HG03558 (cell line): ENCODE results near the gene MFSD8.
A peak's percentile ranks its signal among the peaks of the same experiment; 100 is the strongest.
"Not testable (repeated sequence)": the region's sequence is repeated elsewhere in the genome, so short reads cannot be mapped to it uniquely, and the experiment has no call there.

ENCODE experiments used
- ATAC-seq: cut with Tn5 transposase; IDR thresholded peaks from one replicate; pipeline ENCODE4 v1.9.1; 2021; ENCODE audit warnings: moderate number of reproducible peaks; ENCODE audit not compliant: unreplicated experiment; ENCODE audit errors: extremely low read depth

Gene MFSD8

DNA sequence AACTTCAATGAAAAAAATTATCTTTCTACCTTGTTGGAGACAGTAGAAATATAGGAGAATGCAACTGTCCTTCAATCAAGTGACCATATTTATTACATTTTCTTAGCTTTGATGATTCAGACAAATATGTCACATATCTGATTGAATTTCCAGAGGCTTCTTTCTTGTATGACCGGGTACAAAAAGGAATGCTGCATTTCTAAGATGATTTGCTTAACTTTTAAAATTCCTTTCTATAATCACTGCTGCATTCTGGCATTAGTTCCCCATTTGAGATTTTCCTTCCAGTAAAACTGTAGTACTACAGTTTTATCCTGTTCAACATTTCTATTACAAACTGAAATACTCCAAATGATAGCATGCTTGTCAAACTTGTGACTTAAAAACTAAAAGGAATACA lies 5.2 kb downstream of the MFSD8 start:
- ATAC-seq: no peak

DNA sequence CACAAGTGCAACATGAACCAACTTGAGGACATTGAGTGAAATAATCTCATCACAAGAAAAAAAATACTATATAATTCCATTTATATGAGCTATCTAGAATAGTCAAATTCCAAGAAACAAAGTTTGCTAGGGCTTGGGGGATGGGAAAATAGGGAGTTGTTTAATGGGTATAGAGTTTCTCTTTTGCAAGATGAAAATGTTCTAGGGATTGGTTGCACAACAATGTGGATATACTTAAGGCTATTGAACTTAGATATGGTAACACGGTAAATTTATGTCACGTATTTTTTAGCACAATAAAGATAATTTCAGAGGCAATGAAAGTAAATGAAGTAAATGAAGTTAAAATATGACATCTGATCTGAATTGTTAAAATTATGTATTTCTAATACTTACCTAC lies 7.9 kb downstream of the MFSD8 start:
- no peak for ATAC-seq

DNA sequence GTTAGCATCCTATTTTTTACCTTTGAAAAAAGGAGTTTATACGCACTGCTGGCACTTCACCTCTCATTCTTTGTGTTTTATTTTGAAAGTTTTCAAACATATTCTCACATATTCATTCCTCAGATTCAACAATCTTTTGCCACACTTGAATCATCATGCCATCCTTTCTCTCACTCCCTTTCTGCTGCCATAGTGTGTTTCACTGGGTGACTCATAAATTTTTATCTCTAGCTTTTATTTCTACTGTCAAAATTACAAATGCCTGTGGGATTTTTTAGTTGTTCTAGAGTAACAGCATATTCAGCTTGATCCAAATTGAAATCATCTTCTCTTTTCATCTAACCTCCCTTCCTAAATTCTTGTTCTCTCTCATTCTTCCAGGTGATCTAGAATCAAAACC lies 28.0 kb downstream of the MFSD8 start:
- ATAC-seq: no peak

DNA sequence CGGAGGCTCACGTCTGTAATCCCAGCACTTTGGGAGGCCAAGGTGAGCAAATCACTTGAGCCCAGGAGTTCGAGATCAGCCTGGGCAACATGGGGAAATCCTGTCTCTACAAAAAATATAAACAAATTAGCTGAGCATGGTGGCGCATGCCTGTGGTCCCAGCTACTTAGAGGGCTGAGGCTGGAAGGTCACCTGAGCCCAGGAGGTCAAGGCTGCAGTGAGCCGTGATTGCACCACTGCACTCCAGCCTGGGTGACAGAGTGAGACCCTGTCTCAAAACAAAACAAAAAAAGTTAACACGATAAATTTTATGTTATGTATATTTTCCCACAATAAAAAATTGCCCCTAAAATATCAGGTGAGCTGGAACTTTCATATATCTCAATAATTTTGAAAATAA lies 33.1 kb downstream of the MFSD8 start:
- not testable (repeated sequence) for ATAC-seq

DNA sequence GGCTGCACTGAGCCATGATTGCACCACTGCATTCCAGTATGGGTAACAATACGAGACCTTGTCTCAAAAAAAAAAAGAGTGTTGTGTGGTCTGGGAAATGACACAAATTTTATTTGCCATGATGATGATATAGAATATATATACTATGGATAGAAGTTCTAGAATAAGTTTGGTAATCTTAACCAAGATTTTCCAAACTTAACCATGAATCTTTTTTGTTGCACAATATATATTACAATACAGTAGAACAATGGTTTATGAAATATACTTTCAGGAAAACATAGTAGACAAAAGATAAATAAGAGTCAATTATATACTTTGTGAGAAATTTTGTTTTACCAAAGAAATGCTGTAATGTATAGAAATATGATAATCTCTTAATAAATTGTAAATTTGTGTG lies 34.8 kb downstream of the MFSD8 start:
- no peak for ATAC-seq

DNA sequence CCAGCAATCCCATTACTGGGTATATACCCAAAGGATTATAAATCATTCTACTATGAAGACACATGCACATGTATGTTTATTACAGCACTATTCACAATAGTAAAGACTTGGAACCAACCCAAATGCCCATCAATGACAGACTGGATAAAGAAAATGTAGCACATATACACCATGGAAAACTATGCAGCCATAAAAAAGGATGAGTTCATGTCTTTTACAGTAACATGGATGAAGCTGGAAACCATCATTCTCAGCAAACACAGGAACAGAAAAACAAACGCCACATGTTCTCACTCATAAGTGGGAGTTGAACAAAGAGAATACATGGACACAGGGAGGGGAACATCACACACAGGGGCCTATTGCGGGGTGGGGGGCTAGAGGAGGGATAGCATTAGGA lies 39.3 kb downstream of the MFSD8 start:
- ATAC-seq: not testable (repeated sequence)

DNA sequence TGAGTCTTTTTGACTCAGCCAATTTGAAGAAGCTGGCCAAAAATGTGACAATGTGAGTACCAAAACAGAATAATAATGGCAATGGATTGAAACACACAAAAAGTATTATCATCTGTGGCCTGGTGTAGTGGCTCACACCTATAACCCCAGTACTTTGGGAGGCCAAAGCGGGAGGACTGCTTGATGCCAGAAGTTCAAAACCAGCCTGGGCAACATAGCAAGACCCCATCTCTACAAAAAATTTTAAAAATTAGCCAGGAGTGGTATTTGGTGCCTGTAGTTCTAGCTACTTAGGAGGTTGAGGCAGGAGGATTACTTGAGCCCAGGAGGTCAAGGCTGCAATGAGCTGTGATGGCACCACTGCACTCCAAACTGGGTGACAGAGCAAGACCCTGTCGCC lies 42.7 kb downstream of the MFSD8 start:
- no peak for ATAC-seq

DNA sequence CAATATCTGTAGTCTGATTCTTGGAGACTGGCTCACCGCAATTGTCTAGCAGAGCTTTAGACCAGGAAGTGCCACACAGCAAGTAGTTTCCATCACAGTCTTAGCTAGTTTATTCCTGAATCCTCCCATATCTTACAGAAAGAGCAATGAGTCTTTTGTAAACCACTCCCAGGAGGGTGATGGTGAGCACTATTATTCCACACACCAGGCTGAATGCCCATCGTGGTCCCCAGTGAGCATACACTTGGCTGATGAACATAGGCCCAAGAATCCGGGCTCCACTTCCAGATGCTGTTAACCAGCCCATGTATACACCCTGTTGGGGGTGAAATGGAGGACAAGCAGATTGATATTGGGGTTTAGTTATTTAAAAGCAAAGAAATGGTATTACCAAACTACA lies 44.5 kb downstream of the MFSD8 start:
- ATAC-seq: no peak

DNA sequence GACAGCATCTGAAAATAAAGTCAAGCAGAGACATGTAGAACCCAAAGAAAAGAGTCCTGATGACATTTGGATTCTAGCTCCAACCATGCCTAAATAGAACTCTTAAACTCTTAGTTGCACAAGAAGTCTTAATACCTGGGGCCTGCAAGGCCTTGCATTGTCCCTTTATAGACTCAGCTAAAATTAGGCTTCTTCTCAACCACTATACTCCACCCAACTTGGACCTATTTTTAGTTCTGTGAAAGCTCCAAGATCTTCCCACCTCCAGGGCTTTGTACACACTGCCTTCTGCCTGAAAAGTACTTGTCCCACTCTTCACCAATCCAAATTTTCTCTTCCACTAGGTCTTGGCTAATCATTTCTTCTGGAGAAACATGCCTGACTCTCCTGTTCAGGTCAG lies 47.8 kb downstream of the MFSD8 start:
- no peak for ATAC-seq

DNA sequence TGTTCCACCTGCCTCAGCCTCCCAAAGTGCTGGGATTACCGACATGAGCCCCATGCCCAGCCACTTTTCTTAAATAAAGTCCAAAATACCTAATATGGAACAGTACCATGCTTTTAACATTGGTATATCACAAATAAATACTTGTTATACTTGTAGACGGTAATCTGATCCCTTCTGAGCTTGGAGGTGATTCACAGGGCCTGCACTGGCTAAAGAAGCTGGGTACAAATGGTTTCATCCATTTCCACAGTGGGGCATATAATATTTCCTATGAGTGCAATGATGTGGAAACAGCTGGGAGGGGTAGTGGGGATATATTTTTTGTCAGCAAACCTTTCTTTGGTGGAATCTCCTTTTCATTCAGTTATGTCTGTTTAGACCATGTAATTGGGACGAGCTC lies 48.5 kb downstream of the MFSD8 start:
- no peak for ATAC-seq

DNA sequence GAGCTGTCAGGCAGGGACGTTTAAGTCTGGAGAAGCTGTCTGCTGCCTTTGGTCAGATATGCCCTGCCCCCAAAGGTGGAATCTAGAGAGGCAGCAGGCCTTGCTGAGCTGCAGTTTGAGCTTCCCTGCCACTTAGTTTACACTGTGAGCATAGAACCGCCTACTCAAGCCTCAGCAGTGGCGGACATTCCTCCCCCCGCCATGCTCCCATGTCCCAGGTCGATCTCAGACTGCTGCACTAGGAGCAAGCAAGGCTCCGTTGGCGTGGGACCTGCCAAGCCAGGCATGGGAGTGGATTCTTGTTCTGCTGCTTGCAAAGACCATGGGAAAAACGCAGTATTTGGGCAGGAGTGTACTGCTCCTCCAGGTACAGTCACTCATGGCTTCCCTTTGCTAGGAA lies 59.9 kb downstream of the MFSD8 start:
- no peak for ATAC-seq

DNA sequence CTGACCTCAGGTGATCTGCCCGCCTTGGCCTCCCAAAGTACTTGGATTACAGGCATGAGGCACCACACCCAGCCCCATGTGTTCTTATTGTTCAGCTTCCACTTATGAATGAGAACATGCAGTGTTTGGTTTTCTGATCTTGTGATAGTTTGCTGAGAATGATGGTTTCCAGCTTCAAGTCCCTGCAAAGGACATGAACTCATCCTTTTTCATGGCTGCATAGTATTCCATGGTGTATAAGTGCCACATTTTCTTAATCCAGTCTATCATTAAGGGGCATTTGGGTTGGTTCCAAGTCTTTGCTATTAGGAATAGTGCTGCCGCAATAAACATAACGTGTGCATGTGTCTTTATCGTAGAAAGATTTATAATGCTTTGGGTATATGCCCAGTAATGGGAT lies 65.3 kb downstream of the MFSD8 start:
- ATAC-seq: not testable (repeated sequence)

DNA sequence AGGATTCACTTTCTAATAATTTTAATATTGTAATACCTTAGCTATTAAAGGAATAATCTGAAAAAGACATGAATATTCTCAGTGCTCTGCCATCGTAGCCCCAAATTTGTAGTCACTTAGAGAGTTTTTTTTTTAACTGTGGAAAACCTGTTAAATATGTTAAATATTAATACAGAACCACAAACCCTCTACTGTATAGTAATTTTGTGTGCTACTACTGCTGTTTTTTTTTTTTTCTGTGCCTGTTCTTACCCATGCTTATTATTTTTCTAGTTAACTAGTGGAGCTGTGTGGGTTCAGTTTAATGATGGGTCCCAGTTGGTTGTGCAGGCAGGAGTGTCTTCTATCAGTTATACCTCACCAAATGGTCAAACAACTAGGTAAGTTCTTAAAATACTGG lies 68.4 kb downstream of the MFSD8 start:
- no peak for ATAC-seq

DNA sequence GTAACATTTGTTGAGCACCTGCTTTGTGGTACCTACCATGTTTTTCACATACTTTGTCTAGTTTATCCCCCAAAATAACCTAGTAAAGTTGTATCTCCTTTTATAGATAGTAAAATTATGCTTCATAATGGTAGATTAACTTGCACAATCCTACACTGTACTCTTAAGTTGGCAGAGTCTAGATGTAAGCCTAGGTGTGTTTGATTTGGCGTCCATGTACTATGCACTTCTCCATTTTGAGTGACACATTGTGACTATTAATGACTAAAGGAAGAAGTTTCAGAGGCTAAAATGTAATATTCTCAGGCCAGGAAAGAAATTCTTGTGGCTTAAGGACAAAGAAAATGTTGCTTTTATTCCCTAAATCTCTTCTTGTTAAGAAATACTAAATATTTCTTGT lies 68.9 kb downstream of the MFSD8 start:
- ATAC-seq: no peak

DNA sequence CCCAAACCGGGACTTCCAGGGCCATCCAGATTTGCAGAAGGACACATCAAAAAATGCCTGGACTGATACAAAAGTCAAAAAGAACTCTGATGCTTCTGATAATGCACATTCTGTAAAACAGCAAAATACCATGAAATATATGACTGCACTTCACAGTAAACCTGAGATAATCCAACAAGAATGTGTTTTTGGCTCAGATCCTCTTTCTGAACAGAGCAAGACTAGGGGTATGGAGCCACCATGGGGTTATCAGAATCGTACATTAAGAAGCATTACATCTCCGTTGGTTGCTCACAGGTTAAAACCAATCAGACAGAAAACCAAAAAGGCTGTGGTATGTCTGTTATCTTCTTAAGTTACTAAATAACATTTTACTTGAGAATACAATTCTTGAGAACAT lies 75.1 kb downstream of the MFSD8 start:
- ATAC-seq: no peak

DNA sequence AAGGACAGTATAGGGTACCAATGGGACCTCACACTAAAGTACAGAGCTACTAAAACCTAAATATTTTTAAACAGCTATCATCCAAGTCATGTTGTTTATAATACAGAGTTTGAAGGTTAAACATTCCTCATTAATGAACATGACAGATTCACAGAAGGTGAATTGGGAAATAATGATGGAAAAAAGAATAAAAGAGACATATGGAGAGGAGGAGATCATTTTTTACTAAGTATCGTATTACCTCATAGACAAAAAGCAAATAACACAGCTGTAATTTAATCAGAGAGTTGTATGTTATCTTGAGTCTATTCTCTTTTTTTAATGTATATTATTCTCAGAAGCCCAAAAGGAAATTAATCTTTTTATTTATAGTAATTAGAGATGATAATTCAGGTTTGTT lies 76.4 kb downstream of the MFSD8 start:
- ATAC-seq: no peak

DNA sequence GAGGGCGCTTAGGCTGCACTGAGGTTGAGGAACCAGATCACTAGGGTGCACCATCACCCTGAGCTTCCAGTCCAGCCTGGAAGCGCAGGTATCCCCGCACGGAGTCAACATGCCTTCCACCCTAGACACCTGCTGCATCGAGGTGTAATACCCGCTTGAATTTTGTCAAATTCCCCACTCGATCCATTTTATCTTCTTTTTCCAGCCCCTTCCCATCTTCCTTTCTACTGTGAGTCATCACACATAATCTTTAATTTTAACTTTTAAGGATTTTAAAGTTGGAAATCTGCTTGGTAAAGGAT lies 83.5 kb downstream of the MFSD8 start:
- peak; percentile 25 for ATAC-seq

DNA sequence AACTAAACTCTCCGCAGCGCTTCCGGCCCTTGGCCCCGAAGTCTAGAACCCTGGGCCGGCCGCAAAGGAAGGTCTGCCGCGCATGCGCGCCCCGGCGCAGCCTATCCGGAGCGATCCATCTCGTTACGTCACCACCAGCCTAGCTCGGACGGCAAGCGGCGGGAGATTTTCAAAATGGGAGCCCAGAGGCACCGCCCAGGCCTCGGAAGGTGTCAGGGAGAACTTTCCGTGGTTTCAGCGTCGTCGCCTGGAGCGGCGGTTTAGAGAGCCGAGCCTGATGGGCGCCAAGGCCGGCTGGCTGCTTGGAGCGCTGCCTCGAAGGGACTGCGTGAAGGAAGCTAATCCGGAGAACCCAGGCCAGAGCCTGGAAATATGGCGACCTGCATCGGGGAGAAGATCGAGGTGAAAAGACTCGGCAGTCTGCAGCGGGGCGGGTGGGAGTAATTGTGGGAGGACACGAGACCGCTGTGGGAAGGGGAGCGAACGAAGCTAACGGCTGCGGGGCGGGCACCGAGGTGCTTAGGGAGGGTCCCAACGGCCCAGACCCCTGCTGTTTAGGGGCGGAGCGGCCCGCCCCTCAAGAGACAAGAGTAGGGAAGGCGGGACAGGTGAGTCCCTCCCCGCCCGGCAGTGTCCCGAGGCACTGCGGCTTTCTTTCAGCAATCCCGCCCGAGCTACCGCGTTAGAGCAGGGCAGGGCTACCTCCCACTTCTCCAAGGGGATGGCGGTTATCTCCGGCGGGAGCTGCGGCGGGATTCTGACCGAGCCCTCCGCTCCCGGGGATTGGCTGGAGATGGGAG lies 84.0 kb downstream of the MFSD8 start, which contains the start of gene PLK4:
Gene PLK4, plus strand, starts transcription at position 131 of the 800 bp plus-strand sequence. Its CDS starts 242 bp downstream, at position 373.
- peak; percentile 81 for ATAC-seq

DNA sequence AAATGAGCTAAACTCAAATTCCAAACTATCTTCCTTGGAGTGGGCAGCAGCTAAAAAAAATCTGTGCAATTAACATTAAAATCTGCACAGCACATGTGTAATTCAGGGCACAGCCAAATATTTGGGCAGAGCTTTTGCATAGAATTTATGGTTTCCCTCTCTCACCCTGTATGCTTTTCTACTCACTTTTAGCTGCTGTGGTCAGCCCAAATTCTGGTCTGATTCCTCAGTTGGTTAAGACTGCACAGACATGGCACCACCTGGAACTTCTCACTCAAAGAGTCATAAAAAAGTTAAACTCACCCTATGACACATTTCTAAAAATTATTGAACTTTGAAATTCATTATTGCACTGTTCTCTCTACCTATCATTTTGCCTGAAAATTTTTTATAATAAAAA lies 89.2 kb downstream of the MFSD8 start:
- ATAC-seq: no peak

DNA sequence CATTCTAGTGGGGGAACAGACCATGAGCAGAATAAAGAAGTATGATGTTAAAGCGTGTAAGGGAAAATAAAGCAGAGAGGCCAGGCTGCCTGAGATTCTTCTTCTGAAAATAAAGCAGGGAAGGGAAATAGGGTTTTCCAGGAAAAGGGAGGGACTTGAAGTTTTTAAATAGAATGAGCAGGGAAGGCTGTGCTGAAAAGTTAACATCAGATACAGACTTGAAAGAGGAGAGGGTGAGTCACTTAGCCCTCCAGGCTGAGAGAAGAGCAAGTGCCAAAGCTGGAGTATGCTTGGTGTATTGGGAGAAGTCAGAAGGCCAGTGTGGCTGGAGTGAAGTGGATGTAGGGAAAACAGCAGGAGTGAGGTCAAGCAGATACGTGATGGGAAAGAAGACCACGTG lies 94.3 kb downstream of the MFSD8 start:
- ATAC-seq: no peak

DNA sequence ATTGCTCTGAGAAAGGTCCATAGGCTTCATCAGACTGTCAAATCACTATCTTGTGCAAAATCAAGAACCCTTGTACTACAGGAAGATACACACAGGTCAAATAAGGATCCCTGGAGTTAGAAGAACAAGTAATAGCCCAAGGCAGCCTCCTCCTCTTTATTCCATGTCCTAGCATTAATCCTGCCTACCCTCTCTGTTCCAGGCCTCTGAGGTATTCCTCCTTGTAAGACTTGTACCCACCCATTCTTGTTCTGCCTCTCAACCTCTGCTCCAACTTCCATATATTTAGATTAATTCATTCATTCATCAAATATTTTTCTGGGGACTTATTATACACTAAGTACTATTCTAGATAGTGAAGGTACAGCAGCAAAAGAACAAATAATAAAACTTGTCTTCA lies 94.7 kb downstream of the MFSD8 start:
- ATAC-seq: no peak

DNA sequence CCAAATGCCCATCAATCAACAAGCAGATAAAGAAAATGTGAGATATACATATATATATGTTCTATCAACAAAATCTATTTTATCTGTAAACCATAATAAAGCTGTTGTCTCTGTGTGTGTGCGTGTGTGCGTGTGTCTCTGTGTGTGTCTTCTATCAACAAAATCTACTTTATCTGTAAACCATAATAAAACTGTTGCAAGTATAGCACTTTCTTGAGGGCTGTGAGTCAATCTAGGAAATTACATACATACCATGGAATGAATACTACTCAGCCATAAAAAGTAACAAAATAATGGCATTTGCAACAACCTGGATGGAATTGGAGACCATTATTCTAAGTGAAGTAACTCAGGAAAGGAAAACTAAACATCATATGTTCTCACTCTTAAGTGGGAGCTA lies 96.8 kb downstream of the MFSD8 start:
- no peak for ATAC-seq
